PFSK-1 (cell line): ENCODE measurements around the gene SHF.

ENCODE experiments used
- FOXP2 ChIP-seq: optimal IDR thresholded peaks from 2 replicates; pipeline ENCODE3; 2011; ENCODE audit warnings: borderline replicate concordance, control low read depth, inconsistent platforms; ENCODE audit not compliant: insufficient read depth; ENCODE audit errors: extremely low read length, extremely low read depth
- POLR2AphosphoS5 ChIP-seq: IDR thresholded peaks from 2 replicates; pipeline ENCODE4 v1.6.1; 2012; ENCODE audit warnings: low read depth, mild to moderate bottlenecking, control low read depth, low read length, moderate library complexity

DNA sequence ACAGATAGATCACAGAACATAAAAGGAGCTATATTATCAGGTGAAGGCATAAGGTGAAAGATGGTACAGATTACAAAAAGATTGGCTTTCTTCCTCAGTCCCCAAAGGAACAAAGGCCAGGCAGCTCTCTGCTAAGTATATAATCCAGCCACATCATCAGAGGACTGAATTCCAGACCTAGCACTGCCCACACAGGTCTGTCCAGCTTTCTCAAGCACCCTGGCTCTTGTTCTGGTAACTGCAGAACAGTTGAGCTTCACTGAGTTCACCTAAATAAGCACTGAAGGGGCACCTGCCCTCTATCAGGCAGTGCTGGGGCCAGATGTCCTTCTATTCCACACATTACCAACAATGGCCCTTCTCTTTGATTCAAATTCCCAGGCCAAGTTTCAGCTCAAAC lies 64.4 kb downstream of the SHF start:
- TF ChIP-seq POLR2AphosphoS5 (no peak), FOXP2 (no peak)
